Measurements from ENCODE around the gene LRR1.
"Not testable (repeated sequence)": the region's sequence is repeated elsewhere in the genome, so short reads cannot be mapped to it uniquely, and the experiment has no call there.

LRR1 gene

DNA sequence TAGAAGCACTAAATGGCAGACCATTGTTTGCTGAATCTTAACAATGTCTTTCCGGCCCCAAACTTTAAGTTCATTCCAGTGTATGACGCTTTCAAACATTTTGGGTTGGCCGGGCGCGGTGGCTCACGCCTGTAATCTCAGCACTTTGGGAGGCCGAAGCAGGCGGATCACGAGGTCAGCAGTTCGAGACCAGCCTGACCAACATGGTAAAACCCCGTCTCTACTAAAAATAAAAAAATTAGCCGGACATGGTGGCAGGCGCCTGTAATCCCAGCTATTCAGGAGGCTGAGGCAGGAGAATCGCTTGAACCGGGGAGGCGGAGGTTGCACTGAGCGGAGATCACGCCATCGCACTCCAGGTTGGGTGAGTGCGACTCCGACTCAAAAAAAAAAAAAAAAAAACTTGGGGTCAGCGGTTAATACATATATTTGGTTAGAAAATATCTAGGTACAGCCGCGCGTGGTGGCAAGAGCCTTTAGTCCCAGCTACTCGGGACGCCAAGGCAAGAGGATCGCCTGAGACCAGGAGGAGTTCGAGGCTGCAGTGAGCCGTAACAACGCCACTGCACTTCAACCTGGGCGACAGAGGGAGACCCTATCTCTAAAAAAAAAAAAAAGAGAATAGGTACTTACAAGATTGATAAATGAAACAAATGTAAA is 13.6 kb upstream of the LRR1 start:
- intact Hi-C loops (cut with DNase I); DNase-seq: not testable (repeated sequence)

GRCh38 chr14:49585803-49586672 is 12.7 kb upstream of the LRR1 start, which contains the start of gene RPS29:
Gene RPS29 (minus strand): TSS chr14:49586380. CDS start chr14:49586346, 34 bp downstream.
- intact Hi-C loops (cut with DNase I), result loop anchor here (1.0 kb wide), 1 partner anchor 34 kb away; the partner anchor contains the start of genes MGAT2 and RPL36AL

DNA sequence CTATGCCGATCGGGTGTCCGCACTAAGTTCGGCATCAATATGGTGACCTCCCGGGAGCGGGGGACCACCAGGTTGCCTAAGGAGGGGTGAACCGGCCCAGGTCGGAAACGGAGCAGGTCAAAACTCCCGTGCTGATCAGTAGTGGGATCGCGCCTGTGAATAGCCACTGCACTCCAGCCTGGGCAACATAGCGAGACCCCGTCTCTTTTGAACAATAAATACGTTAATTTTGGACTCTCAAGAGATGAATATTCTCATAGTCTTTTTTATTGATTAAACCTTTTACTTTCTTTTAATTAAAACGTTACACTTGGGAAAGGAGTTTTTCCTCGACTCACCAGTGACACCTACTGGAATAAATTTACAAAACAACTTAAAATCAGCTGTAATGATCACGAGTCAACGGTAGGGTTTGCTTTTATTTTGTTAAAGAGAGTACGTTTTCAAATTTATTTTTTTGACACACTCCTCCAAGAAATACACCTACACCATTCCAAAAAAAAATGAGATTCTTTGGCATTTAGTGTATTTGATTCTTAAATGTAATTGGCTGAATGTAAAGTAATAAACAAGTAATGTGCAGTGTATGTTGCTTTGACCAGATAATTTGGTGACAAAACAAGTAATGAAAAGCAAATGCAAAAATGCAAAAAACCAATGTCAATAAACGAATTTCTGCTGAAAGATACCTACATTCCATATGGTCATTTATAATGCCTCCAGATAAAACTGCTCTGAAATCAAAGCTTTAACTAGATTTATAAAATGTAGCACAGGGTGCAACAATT is 11.9 kb upstream of the LRR1 start:
- intact Hi-C loops (cut with DNase I), result loop anchor here (1.0 kb wide), 1 partner anchor 33 kb away; the partner anchor contains the start of genes MGAT2 and RPL36AL

More at GRCh38 chr14:49585803-49586672, 12.7 kb upstream of the LRR1 start, which contains the start of gene RPS29:
- DNase-seq, result peak; percentile 88 to 99 (median 95)

DNA sequence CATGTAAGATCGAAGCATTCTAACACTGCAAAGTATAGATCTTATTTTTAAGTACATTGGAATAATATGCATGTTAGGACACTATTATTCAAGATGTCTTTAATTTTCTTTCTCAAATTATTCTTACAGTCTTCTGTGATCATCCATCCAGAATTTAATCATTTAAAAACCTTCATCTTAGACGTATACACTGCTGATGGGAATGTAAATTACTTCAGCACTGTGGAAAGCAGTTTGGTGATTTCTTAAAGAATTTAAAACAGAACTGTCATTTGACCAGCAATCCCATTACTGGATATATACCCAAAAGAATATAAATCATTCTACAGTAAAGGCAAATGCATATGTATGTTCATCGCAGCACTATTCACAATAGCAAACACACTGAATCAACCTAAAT is 9.4 kb upstream of the LRR1 start:
- no peak for DNase-seq
- intact Hi-C loops (cut with DNase I), result no loop called here

More for the DNA sequence above, 11.9 kb upstream of the LRR1 start:
- DNase-seq, result peak in 22 of 42 donors; percentile 3 to 61 (median 26)

DNA sequence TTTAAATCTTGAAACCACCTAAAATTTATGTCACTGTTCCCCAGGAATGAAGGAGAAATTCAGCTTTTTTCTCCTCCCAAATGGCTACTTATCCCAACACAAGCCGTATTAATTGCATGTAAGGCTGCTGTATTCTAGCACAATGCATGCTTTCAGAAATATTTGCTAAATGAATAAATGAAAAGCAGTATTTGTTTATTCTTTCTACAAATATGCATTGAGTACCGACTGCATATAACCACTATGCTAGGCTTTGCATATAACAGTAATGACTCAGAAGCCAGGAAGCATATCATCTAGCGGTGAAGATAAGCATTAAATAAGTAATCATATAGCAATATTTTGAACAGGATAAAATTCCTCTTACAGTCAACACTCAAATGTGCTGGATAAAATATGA is 5.7 kb upstream of the LRR1 start:
- intact Hi-C loops (cut with DNase I), result no loop called here
- no peak for DNase-seq

- intact Hi-C loops (cut with DNase I), result no loop called here
- DNase-seq, result peak in 2 of 42 donors; percentile 7 to 11
Observed at GRCh38 chr14:49594347-49595091, 4.2 kb upstream of the LRR1 start.

GRCh38 chr14:49598189-49598484 is 603 bp upstream of the LRR1 start:
- intact Hi-C loops (cut with DNase I), result no loop called here
- peak in 6 of 42 donors; percentile 5 to 23 (median 12) for DNase-seq

GRCh38 chr14:49607583-49607982 is 8.8 kb downstream of the LRR1 start:
- intact Hi-C loops (cut with DNase I), result no loop called here
- DNase-seq, result no peak

DNA sequence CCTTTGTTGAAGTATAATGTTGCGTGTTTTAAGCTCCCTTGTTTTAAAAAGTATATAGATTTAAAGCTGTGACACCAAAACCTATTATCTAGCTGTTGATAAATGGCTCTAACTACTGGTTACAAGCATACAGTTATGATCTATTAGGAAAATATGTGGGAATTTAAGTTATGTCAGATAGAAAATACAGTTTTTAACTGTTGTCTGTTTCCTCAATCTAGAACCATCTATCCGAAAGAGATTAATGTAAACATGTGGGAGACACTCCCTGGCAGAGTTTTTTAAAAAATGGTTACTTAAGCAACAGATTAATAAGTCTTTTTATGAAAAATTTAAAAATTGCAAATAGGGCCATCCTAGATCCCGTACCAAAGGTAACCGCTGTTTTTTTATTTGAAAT is 13.5 kb downstream of the LRR1 start:
- DNase-seq, result no peak
- intact Hi-C loops (cut with DNase I), result no loop called here

GRCh38 chr14:49612671-49613070 is 13.9 kb downstream of the LRR1 start:
- no peak for DNase-seq
- intact Hi-C loops (cut with DNase I), result no loop called here

- intact Hi-C loops (cut with DNase I), result no loop called here
Observed at GRCh38 chr14:49614196-49614595, 15.5 kb downstream of the LRR1 start.

DNA sequence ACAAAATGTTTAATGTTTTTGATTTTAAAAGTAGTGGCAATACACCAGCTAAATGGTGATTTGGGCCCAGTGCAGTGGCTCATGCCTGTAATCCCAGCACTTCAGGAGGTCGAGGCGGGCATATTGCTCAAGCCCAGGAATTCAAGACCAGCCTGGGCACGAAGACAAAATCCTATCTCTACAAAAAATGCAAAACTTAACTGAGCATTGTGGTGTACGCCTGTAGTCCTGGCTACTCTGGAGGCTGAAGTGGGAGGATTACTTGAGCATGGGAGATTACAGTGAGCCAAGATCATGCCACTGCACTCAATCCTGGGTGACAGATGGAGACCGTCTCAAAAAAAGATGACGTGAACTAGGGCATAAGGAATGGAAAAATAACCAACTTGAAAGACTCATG is 17.0 kb downstream of the LRR1 start:
- intact Hi-C loops (cut with DNase I), result no loop called here
- peak in 1 of 42 donors; percentile 4 for DNase-seq

More at GRCh38 chr14:49614196-49614595, 15.5 kb downstream of the LRR1 start:
- DNase-seq, result no peak

- DNase-seq, result no peak
- intact Hi-C loops (cut with DNase I), result no loop called here
Observed at GRCh38 chr14:49617852-49618519, 19.2 kb downstream of the LRR1 start.

GRCh38 chr14:49619273-49619672 is 20.5 kb downstream of the LRR1 start:
- DNase-seq; intact Hi-C loops (cut with DNase I): not testable (repeated sequence)

- intact Hi-C loops (cut with DNase I), result loop anchor here (1.0 kb wide), 1 partner anchor 33 kb away; the partner anchor contains the start of gene RPS29
- no peak for DNase-seq
Observed at GRCh38 chr14:49619730-49620129, 21.0 kb downstream of the LRR1 start.

- intact Hi-C loops (cut with DNase I), result loop anchor here (1.0 kb wide), 1 partner anchor 34 kb away; the partner anchor contains the start of gene RPS29
- peak; percentile 96 to 99 (median 99) for DNase-seq
Observed at GRCh38 chr14:49620182-49621113, 21.7 kb downstream of the LRR1 start, which contains the start of the genes MGAT2 and RPL36AL. Gene MGAT2 (plus strand): TSS chr14:49620799. CDS start chr14:49621269, 470 bp downstream. Gene RPL36AL (minus strand): TSS chr14:49620626. CDS start chr14:49619104, 1,522 bp downstream.

All from head of caudate nucleus (tissue), 42 donors.